HepG2 (cell line): ENCODE measurements around the gene GTF2H4. TPM values are rescaled to one million over a fixed set of nuclear protein-coding genes. Genes with fewer than 3 reads are reported as not detected.

Experiments used
- ATAC-seq: fragments of 200-7000 bp; cut with Tn5 transposase; 3 replicates; pipeline ENCODE4 v1.9.1; 2020; ENCODE audit warnings: mild to moderate bottlenecking, moderate library complexity
- BruUV-seq: library from RNA; stranded (reverse); fragments of 400-500 nt; replicated peaks from 2 replicates; lab custom pipeline; 2021; lab: Mats Ljungman, UMichigan
- CTCF ChIA-PET: fragments of 300-600 bp; formaldehyde crosslinking; extraction: SDS; loops from one replicate; lab custom pipeline; 2021; ENCODE audit warnings: low total read pairs, inconsistent platforms, low intra/inter-chr PET ratio; lab: Yijun Ruan, JAX
- POLR2A ChIA-PET: fragments of 350-600 bp; sonication (Branson Sonifier 250); formaldehyde crosslinking; loops from one replicate; lab custom pipeline; 2020; ENCODE audit warnings: antibody characterized with exemption, inconsistent platforms; lab: Yijun Ruan, JAX
- DNase-seq: peaks from one replicate; pipeline ENCODE4 v3.0.0-alpha.2; 2015; ENCODE audit warnings: low spot score
- FAIRE-seq: peaks from 3 replicates; lab custom pipeline; 2011; peaks lifted over from hg19 to GRCh38; lab: Jason Lieb, UNC
- H2AFZ ChIP-seq: one replicate; pipeline ENCODE4 v1.6.1; 2011; ENCODE audit warnings: low read length, inconsistent platforms
- H3K27ac ChIP-seq: fragments of 300-600 bp; 3 replicates; pipeline ENCODE4 v1.8.0; 2011; ENCODE audit warnings: mixed run types, mild to moderate bottlenecking, mixed read lengths, low read length, inconsistent platforms; ENCODE audit not compliant: insufficient read depth; ENCODE audit errors: extremely low read length
- H3K27me3 ChIP-seq, 2 experiments: fragments of 200-600 bp in 1 of 2; 2 replicates in 1 of 2; 3 replicates in 1 of 2; pipeline versions ENCODE4 v1.6.0 to v1.8.0; 2011; ENCODE audit warnings: low read length in 2 of 2, mild to moderate bottlenecking in 2 of 2, moderate library complexity in 2 of 2, inconsistent platforms in 1 of 2; ENCODE audit not compliant: insufficient read depth in 2 of 2, control insufficient read depth in 1 of 2
- H3K36me3 ChIP-seq, 2 experiments: fragments of 200-600 bp in 1 of 2; replicated peaks in 1 of 2; 2 replicates in 1 of 2; 3 replicates in 1 of 2; pipeline versions ENCODE4 v1.5.1 to v1.8.0; 2011; ENCODE audit warnings: low read length in 2 of 2, inconsistent platforms in 1 of 2; ENCODE audit not compliant: insufficient read depth in 2 of 2, control insufficient read depth in 1 of 2
- H3K4me1 ChIP-seq: 2 replicates; pipeline ENCODE4 v1.5.1; 2012; ENCODE audit warnings: low read length, inconsistent platforms; ENCODE audit not compliant: insufficient read depth
- H3K4me2 ChIP-seq: 2 replicates; pipeline ENCODE4 v1.6.0; 2011; ENCODE audit warnings: low read depth, low read length, inconsistent platforms
- H3K4me3 ChIP-seq, 3 experiments: fragments of 200-600 bp in 1 of 3; sonication (generic), shearing (Covaris generic) in 1 of 3; replicated peaks in 1 of 3; 2 replicates each; pipeline ENCODE4 v1.5.1; 2011 to 2016; ENCODE audit warnings: low read length in 3 of 3, inconsistent platforms in 2 of 3, low read depth in 2 of 3, mild to moderate bottlenecking in 2 of 3, control low read depth in 1 of 3, mixed read lengths in 1 of 3; ENCODE audit not compliant: insufficient read depth in 1 of 3
- H3K79me2 ChIP-seq: one replicate; pipeline ENCODE4 v1.6.1; 2011; ENCODE audit warnings: low read length, inconsistent platforms; ENCODE audit not compliant: insufficient read depth
- H3K9ac ChIP-seq: 2 replicates; pipeline ENCODE4 v1.6.0; 2011; ENCODE audit warnings: mild to moderate bottlenecking, low read depth, low read length, inconsistent platforms; ENCODE audit not compliant: insufficient read depth
- H3K9me3 ChIP-seq: 2 replicates; pipeline ENCODE4 v1.5.1; 2012; ENCODE audit warnings: mild to moderate bottlenecking, low read length
- H4K20me1 ChIP-seq: 2 replicates; pipeline ENCODE4 v1.6.0; 2011; ENCODE audit warnings: inconsistent platforms, mild to moderate bottlenecking, low read length, moderate library complexity; ENCODE audit not compliant: insufficient read depth
- E2F1 ChIP-seq: sonication (generic); formaldehyde crosslinking; IDR thresholded peaks from 2 replicates; pipeline ENCODE4 v1.5.0; 2020; ENCODE audit warnings: missing genetic modification reagents
- FOXP1 ChIP-seq, 2 experiments: fragments of 450-650 bp in 1 of 2; IDR thresholded peaks; 2 replicates each; pipeline ENCODE4 v1.6.1; 2017 to 2018; ENCODE audit warnings: antibody characterized with exemption in 1 of 2
- HIC2 ChIP-seq: sonication (generic); formaldehyde crosslinking; IDR thresholded peaks from 2 replicates; pipeline ENCODE4 v1.9.0; 2022; ENCODE audit warnings: low read depth, missing genetic modification reagents
- JARID2 ChIP-seq: sonication (generic); formaldehyde crosslinking; IDR thresholded peaks from 2 replicates; pipeline ENCODE4 v1.8.1; 2023; ENCODE audit warnings: missing genetic modification reagents, inconsistent platforms; ENCODE audit not compliant: insufficient replicate concordance
- SP2 ChIP-seq: sonication (generic); formaldehyde crosslinking; IDR thresholded peaks from 2 replicates; pipeline ENCODE4 v1.5.1; 2020; ENCODE audit warnings: mild to moderate bottlenecking, missing genetic modification reagents
- TCF7 ChIP-seq: sonication (generic); IDR thresholded peaks from 2 replicates; pipeline ENCODE4 v1.6.1; 2016; ENCODE audit warnings: antibody characterized with exemption, low read depth
- XRCC5 ChIP-seq: fragments of 200-400 bp; formaldehyde crosslinking; optimal IDR thresholded peaks from 2 replicates; pipeline ENCODE3; 2017; ENCODE audit warnings: mild to moderate bottlenecking, low read length
- ZBTB21 ChIP-seq: sonication (generic); formaldehyde crosslinking; IDR thresholded peaks from 2 replicates; pipeline ENCODE4 v1.4.0; 2020; ENCODE audit warnings: missing genetic modification reagents
- ZBTB44 ChIP-seq: sonication (generic); formaldehyde crosslinking; IDR thresholded peaks from 2 replicates; pipeline ENCODE4 v1.4.0; 2020; ENCODE audit warnings: missing genetic modification reagents
- ZNF335 ChIP-seq: sonication (generic); formaldehyde crosslinking; IDR thresholded peaks from 2 replicates; pipeline ENCODE4 v1.4.0; 2020; ENCODE audit warnings: missing genetic modification reagents
- ZNF530 ChIP-seq: sonication (generic); formaldehyde crosslinking; IDR thresholded peaks from 2 replicates; pipeline ENCODE4 v1.5.0; 2020; ENCODE audit warnings: low read depth, mild to moderate bottlenecking, missing genetic modification reagents
- ZNF724P ChIP-seq: sonication (generic); formaldehyde crosslinking; IDR thresholded peaks from 2 replicates; pipeline ENCODE4 v1.8.0; 2022; ENCODE audit warnings: missing genetic modification reagents, borderline replicate concordance
- ZNF780A ChIP-seq: sonication (generic); formaldehyde crosslinking; IDR thresholded peaks from 2 replicates; pipeline ENCODE4 v1.8.0; 2022; ENCODE audit warnings: mild to moderate bottlenecking, missing genetic modification reagents, moderate library complexity
- ZSCAN31 ChIP-seq: sonication (generic); formaldehyde crosslinking; IDR thresholded peaks from 2 replicates; pipeline ENCODE4 v1.5.0; 2020; ENCODE audit warnings: low read depth, mild to moderate bottlenecking, missing genetic modification reagents
- WGBS: methylation state at CpG from one replicate; pipeline ENCODE4 v1.1.6; 2017; ENCODE audit warnings: low lambda C conversion rate; 5-methylcytosine and 5-hydroxymethylcytosine counted together
- in situ Hi-C: cut with HindIII; loops from 2 replicates; pipeline ENCODE4 v1.10.0; 2017; ENCODE audit warnings: low pct_unique_long_range_greater_than_20kb; ENCODE audit not compliant: extremely low pct_ligation_motif_present
- intact Hi-C: fragments of 100-400 bp; cut with micrococcal nuclease; formaldehyde crosslinking; loops from one replicate; pipeline ENCODE4 v1.10.0; 2022; ENCODE audit not compliant: unreplicated experiment
- polyA plus RNA-seq, 8 experiments: library from polyadenylated mRNA; depleted of rRNA in 3 of 8; stranded (reverse) in 7 of 8; unstranded in 1 of 8; fragments of >200 nt; fragmentation: Illumina TruSeq in 4 of 8; extraction: Trizol in 4 of 8; gene quantifications; 2 replicates each; pipeline versions ENCODE4 v1.2.1 to v1.2.3, GENCODE V29; 2011 to 2016; ENCODE audit warnings: low read depth in 4 of 8, missing spikeins in 1 of 8, mixed read lengths in 1 of 8; ENCODE audit not compliant: insufficient read depth in 1 of 8
- total RNA-seq, 5 experiments: library from RNA; depleted of rRNA; stranded (reverse); fragments of >200 nt; fragmentation: Illumina TruSeq; extraction: Trizol; gene quantifications; 2 replicates each; pipeline ENCODE4 v1.2.3, GENCODE V29; 2016; ENCODE audit warnings: low read depth in 1 of 5

The GTF2H4 gene
- total and polyA plus RNA-seq, 2 of the 13 experiments (the other 11 are each of a cell fraction or from before 2014, with no cell fraction given): 15.9 to 49.3 TPM

DNA sequence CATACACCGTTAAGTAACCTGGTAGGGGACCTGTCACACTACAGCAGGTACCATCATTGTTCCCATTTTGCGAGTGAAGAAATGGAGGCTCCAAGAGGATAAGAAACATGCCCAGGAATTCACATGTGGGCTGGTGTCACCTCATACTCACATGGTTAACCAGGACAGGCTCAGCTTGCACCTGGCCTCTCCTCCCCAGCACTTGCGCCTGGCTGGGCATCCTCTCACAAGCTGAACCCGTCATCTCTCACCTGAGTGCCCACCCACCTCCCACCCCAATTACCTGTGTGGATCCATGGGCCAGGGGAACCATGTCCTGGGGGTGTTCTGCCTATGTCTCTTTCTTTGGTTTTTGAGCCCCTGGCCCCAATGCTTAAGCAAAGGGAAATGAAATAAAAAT lies 22.5 kb downstream of the GTF2H4 start:
- H3K36me3 ChIP-seq: peaks cover 6 to 13% of the 10 kb centered on the region in 2 experiments; a peak in 4 of 5 replicates
- TF ChIP-seq E2F1 (CRISPR knock-in tag) (no peak), SP2 (no peak), XRCC5 (no peak), ZSCAN31 (CRISPR knock-in tag) (no peak), ZBTB21 (CRISPR knock-in tag) (no peak), ZBTB44 (CRISPR knock-in tag) (no peak), ZNF335 (CRISPR knock-in tag) (no peak), TCF7 (no peak), JARID2 (CRISPR knock-in tag) (no peak), ZNF724P (CRISPR knock-in tag) (no peak), ZNF530 (CRISPR knock-in tag) (no peak), FOXP1 (IDR thresholded peaks at IDR 0.05) (no peak), FOXP1 (CRISPR knock-in tag; IDR thresholded peaks at IDR 0.05) (no peak), ZNF780A (no peak), HIC2 (CRISPR knock-in tag) (no peak)
- no peaks in the 10 kb centered on the region for H3K4me1 ChIP-seq
- no peaks in the 10 kb centered on the region for H3K79me2 ChIP-seq
- no peaks in the 10 kb centered on the region for H3K9me3 ChIP-seq
- BruUV-seq: no TSS peak
- H3K27me3 ChIP-seq: peaks cover 2 to 24% of the 10 kb centered on the region in 2 experiments; a peak in 2 of 5 replicates
- H2AFZ ChIP-seq: no peak overlapping the region
- CTCF ChIA-PET: no interaction called here
- ATAC-seq: peak; percentile 9; the same call in 1 of the 3 replicates
- no peak for FAIRE-seq
- POLR2A ChIA-PET: interaction anchor here (1.4 kb wide), 1 partner anchor 17 kb away, joined by 5 read pairs; the partner anchor contains the start of gene VARS2
- H4K20me1 ChIP-seq: no peaks in the 10 kb centered on the region
- in situ Hi-C loops: no loop called here
- no peak overlapping the region for H3K4me3 ChIP-seq
- no peak overlapping the region for H3K9ac ChIP-seq
- DNase-seq: no peak
- no peak overlapping the region for H3K27ac ChIP-seq
- intact Hi-C loops: no loop called here
- H3K4me2 ChIP-seq: no peak overlapping the region
- WGBS: 58% methylated on average over 4 of the region's 4 CpGs
